Activated T-helper 9 cell treated with anti-CD3 and anti-CD28 coated beads, Interleukin-2, amount 50 U/mL, for 16 hours (primary cell): ENCODE results near the gene DHX29.

Experiments used
- DNase-seq: peaks from one replicate; pipeline ENCODE4 v3.0.0-alpha.2; 2020; ENCODE audit warnings: low read depth

Gene DHX29

DNA sequence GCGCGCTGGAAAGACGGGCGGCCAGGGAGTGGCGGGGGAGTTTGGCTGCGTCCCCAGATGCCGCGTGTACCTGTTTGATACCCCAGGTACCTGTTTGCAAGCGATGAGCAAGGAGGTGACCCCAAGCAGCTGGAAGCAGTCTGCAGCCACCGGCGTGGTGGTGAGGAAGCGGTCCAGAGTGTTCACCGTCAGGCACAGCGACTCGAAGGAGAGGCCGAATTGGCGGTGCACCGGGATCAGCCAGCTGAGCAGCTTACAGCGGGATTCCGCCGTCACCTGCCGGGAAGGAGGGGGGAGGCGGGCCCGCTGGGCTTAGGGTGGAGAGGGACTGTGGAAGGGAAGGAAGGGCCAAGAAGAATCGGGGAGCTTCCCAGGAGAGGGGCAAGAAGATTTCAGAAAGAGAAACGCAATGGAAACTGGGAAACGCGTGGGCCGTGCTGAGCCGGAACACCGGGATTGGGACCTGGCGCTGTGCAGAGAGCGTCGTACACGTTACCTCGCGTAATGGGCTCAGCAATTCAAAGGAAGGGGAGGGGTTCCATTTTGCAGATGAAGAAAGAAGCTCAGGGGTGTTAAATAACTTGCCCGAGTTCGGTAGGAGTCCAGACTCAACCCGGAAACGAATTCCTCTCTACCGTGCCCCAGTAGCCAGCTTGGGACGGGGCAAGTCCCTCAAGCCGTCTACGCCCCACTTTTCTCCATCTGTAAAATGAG lies 75.1 kb downstream of the DHX29 start:
- no peak for DNase-seq

DNA sequence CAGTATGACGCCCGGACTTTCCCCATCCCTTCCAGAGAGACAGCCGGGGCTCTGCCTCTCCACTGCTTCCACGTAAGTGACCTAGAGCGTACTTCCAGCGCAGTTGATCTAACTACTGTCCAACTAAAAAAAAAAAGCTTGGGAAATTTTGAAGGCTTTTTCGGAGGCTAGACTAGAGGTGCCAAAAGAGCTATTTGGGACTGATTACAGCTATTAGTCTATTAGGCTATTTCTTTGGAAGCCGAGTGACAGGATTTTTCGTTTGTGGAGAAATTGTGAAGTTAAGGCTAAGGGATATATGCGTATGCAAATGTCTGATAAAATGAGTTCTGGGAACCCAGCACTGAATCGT lies 75.6 kb downstream of the DHX29 start:
- no peak for DNase-seq

DNA sequence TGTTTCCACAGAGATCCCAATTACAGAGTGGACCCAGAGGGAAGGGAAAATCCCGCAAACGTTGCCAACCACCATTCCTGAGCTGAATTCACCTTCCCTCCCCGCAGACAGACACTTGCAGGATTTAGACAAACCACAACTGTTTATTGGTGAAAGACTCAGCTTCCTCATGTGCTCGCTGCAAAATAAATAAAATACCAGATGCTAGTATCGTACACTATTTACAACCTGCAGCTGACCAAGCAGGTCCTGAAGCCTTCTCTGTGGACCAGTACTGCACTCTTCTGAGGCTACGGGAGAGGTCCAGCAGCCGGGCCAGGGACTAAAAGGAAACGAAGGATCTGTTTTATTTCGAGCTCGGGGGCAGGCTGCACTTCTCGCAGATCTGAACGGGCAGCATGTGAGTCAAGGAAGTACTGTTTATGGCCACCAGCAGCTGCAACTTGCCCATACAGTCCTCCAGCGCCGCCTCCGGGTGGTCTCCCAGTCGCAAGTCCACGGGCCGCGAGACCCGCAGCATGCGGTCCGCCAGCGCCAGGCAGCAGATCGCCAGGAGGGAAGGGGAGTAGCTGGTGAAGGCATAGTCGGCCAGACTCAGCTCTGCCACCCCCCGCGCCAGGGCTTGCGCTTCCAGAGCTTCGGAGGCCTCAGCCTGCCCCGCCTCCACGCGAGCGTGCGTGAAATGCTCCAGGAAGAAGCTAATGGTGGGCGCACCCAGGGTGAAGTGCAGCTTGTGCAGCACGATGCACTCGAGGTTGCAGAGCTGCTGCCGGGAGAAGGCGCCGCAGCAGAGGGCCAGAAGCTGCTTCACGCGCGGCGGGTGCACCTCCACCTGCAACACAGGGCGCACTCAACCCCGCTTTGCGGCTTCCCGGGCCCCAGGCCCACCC lies 76.2 kb downstream of the DHX29 start:
- no peak for DNase-seq

DNA sequence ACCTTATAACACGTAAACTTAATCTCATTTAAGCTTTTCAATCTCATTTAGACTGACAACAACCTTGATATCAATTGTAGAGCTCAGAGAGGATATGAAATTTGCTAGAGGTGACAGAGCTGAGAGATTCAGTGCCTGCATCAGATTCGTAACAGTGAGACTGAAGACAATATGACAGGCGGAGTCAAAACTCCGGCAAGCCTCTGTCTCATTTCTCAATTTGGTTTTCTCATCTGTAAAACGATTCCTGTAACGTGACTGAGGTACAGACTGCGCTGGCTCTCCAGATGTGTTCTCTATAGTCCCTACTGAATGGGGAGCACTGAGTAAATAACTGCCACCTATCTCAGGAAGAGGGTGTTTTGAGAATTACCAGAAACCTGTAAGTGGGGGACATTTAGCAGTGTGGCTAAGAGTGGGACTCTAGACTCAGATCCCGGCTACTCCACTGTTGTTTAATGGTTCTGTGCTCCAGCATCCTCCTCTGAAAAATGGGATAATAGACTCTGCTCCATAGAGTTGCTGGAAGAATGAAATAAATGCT lies 77.3 kb downstream of the DHX29 start:
- DNase-seq = no peak

DNA sequence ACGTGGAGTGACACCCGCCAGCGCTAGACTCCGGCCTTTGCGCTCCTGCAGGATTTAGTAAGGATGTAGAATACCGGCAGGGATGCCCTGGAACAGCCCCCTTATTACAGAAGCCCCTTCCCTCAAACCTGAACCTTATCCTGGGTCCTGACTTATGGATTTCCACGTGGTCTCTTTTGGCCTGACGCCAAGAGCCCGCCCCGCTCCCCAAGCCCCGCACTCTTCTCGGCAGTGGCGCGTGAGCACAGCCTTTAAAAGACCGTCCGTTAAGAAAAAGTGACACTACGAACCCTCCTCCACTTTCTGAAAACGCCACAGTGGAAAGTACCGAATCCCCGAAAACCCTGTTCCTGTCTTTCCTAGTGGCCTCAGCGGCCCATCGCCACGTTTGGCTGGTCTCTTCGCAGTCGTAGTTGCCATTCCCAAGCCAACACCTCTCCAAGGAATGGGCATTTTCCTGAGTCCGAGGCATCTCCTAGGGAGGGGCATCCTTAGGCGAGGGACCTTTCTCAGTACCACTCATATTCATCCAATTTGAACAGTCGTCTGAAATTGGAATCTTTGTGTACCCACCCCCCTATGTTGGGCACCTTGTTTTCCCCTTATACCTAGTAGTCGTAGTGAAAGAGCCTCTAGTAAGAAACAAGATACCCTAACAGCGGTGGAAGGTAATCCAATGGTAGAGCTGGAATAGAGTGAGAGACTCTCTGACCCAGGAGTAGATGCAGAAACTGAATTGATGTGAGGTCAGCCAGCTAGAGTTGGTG lies 79.6 kb downstream of the DHX29 start:
- DNase-seq = no peak

DNA sequence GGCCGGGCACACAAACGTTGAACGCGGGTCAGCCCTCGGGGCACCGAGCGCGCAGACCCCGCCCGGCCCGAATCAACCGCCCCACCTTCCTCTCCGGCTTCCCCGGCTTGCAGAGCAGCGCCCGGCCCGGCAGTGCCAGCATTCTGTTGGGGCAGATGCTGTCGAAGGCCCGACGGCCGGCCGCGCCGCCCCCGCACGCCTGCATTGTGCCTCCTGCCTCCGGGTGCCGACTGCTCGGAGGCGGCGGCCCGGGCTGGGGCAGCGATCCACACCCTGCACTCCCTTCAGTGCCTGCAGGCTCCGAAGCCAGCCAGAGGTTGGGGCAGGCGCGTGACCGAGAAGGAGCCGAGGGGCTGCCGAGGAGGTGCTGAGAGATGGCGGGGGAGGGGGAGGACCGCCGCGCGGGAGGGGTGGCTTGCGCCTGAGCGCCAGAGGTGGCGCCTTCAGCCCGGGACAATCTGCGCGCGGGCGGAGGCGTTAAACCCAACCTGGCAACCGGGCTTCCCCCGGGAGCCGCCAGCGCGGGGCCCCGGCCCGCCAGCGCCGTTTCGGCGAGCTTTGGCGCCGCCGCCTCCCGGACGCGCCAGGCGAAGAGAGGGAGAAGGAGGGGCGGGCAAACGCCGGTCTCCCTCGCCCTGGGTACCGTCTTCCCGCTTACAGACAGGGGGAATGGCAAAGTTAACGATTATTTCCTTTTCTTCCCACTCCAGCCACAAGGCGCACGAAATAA lies 80.4 kb downstream of the DHX29 start, which contains the start of gene MCIDAS:
Gene MCIDAS, minus strand, starts transcription at position 382 of the 730 bp plus-strand sequence. Its CDS starts 177 bp downstream, at position 205.
- DNase-seq = peak; percentile 44

DNA sequence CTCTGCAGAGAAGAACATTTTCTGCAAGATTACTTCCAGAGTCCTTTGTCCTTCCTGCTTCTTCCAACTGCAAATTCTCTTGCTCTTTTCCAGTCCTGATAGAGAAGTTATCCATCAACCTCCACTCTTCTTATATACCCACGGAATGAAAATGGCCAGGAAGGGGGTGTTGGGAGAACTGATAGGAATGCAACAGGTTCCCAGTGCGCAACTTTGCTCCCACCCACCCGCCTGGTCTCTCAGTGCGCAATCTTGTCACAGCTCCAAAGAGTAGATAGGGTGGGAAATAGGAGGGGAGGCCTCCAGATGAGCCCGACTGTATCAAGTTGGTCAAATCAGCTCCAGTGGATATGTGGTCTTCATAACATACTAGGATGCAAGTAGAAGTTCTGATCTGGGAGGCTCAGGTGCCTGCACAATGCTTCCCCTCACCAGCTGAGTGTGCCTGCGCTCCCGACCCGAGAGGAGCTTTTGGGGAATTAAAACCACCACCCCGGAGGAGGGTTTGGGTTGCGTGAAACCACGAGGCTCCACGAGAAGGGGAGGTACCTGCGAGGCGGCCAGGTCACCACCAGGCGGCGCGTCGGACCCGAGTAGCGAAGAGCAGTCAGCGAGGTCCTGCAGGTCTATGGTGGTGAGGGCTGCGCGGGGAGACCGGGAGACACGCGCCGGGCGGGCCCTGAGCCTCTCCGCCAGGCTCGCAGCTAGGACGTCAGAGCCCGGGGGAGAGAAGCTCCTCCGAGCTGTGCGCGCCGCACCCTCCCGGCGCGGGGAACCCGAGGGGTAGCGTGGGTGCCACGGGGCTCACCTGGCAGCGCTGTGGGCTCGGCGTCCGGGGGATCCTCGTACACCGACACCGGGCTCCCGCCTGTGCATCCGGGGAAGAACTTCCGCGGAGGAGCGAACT lies 81.2 kb downstream of the DHX29 start:
- no peak for DNase-seq

DNA sequence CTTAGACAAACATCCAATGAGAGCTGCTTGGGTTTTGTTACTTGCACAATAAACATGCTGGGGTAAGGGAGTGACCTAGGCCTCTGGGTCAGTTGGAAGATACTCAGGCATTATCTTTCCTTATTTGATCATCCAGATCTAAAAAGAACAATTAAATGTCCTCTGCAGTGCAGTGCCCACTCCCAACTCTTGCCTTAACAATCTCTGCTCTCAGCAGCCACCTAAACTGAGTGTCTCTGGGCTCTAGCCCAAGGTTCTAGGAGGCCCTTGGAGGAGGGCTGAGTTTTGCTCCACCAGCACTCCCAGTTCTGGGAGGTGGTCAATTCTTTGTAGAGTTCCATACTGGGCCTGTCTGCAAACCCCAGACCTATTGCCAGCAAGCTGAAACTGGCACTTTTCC lies 82.1 kb downstream of the DHX29 start:
- DNase-seq = no peak

DNA sequence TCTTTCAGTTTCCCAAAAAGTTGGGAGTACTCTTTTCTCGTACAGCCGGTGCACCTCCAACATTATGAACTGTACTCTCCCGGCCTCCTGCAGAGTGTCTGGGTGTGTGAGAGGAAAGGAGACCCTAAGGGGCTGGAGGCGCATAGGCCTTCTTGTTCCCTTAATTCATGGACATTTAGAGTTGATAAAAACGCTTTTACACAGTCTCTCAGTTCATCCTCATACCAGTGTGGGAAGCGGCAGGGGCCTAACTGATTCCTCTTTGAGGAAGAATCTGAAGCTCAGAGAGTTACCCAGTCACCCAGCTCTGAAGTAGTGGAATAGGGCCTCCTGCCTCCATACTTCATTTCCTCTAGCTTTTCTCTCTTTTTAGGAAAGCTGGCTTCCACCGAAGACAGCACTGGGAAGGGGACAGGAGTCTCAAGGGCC lies 83.7 kb downstream of the DHX29 start:
- DNase-seq = no peak

DNA sequence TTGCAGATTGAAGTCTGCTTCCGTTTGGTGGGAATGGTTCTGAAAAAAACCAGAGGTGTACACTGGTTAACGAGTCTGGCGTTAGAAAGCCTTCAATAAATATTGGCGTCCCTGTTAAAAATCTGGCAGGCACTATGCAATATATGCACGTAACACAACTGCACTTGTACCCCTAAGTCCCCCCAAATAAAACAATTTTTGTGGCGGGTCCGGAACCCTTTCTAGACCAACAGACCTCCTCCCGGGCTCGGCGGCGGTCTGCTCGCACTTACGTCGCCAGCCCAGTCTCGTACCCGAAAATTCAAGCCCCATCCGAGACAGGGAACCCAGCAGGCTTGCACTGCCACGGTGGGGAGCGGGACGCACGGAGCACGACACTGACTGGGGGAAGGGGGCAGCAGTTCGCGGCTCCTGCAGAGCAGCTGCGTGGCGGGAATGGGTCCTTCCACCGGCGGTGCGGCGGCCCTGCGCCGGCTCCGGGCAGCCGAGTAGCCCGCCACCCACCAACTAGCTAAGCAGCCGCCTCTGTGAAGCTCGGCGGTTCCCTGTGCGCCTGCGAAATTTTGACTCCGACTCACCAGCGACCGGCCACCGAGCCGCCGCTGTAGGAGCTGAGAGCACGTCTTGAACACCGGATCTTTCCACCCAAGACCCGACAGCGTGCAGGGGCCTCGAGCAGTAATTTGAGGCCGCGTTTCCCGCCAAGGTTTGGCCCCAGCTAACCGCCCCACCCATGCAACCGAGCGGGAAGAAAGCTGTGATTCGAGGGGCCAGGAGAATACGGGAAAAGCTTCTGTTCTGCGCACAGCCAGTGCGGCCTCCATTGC lies 84.3 kb downstream of the DHX29 start:
- no peak for DNase-seq

DNA sequence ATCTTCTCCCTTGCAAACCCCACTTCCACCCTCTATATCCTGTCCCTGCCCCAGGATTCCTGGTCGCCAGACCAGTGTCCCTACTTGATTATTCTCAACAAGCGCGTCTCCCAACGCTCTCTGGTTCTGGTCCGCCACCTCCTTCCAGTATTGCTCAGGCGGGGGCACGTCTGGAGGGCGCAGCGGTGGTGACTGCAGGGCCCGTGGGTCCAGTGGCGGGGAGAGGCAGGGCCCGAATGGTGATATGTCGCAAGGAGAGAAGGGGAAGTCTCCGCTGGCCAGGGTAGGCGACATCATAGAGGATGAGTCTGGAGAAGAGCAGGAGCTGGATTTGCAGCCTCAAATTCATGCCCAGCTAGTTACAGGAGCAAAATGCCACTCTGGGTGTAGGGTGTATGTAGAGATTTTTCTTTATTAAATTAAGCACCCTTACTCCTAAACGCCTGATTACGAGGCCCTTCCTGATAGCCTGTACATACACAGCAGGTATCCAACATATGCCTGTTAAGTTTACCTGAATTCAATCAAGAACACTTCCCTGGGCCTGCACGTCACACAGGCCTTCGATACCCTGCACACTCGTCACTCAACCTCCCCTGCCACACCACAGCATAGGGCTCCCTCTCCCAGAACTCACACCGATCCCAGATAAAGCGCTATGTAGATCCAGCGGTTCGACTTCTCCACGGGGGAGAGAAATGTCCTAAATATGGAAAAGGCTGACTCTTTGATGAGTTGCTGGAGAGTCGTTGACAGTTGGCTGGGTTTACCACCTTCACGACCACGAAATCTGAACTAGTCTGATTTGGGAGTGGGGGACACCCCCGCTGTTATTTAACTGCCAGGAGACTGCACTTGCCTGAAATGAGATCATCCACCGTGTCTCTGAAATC lies 85.2 kb downstream of the DHX29 start:
- no peak for DNase-seq

DNA sequence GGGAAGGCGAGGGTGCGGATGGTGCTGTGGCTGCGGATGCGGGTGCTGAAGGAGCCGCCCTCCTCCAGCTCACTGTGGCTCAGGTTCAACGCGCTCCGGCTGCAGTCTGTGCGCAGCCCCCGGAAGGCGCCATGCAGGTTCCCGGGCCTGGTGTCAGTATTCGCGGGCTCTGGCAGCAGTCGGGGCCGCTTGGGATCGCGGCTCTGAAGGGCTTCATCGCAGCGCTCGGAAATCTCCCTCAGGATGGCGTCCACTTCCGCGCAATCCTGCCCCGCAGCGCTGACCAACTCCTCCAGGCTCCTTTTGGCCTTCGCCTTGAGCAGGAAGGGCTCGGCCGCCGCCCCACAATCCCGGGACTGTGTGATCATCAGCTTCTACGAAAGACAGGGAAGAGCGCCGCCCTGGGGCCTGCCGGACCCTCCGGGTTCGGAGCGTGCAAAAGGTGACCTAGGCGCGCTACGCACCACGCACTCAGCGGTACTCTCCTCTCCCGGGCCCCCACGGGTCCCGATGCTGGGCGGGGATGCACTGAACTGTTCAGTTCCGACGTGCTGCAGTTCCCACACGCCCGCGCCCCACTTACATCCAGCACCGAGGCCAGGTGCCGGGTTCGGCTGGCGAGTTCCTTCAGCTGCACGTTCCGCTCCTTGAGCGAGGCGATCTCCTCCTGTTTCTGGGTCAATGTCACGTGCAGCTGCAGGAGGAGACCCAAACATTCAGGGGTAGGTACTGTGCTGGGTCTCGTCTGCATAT lies 86.9 kb downstream of the DHX29 start:
- DNase-seq = no peak

DNA sequence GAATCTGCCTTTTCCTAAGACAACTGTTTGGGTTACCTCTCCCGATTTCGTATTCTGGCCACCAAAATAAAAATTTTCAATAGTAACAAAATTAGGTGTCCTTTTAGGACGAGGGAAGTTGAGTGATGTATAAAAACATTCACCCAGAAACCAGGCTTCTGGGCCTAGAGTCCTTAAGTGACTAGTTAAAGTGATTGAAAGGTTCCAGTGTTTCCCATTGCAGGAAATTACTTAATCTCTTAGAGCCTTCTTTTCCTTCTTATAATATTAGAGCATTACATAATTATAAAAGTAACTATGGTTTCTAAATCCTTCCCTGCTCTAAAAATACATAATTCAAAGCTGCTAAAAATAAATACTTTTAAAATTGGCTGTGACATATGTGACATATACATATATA lies 87.7 kb downstream of the DHX29 start:
- no peak for DNase-seq

DNA sequence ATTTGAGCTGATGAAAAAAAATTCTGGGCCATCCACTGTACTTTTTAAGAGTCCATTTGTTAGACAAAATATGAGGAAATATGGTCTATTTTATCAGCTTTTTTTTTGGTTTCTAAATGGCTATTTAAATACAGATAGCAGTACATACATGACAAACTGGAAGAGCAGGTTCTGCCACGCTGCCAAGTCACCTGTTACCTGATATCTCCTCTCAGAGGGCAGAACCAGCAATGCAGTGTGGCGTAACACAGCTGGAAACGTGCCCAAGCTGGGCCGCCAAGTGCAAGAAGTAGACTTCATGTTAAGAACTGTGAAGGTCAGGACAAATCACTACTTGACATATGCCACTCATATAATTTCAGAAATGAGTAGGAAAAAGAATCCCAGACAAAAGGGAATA lies 88.5 kb downstream of the DHX29 start:
- DNase-seq = no peak

DNA sequence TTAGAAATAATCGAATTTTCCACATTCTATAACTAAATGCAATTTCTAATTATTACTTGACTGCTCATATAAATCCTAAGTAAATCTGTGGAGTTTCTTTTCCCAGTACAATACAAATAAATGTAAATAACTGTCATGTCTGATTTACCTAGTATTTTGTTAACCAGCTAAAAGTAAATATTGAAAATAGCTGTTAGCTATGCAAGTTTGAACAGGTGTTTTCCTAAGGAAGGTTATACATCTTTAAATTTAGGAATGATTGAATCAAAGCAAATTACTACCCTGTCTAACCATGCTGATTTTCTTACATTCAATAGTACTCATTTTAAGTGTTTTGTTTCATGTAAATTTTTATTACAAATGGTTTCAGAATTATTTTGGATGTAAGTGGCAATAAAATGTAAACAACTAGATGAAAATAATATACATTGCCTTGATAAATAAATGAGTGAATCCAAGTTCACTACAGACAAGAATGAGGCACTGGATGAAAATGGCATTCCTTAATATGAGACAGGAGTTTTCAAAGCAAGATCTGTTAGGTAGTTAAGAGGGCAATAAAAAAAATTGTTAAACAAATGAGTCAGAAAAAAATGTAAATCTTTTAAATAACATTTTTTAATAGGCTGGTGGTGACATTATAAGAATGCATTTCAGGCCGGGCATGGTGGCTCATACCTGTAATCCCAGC lies 96.2 kb downstream of the DHX29 start:
- no peak for DNase-seq
